Neuronal stem cell (in vitro differentiated cells): ENCODE results near the gene PTPRG.

Experiments
- DNase-seq: peaks from one replicate; pipeline ENCODE4 v3.0.0-alpha.2; 2013; ENCODE audit warnings: low spot score
- H2AFZ ChIP-seq: one replicate; pipeline ENCODE4 v1.6.1; 2013; ENCODE audit warnings: mild to moderate bottlenecking, low read length, inconsistent platforms
- H2AK5ac ChIP-seq: 2 replicates; pipeline ENCODE4 v1.6.1; 2013; ENCODE audit warnings: low read depth, mild to moderate bottlenecking, inconsistent platforms, low read length, moderate library complexity, mixed read lengths
- H2BK120ac ChIP-seq: 2 replicates; pipeline ENCODE4 v1.6.1; 2013; ENCODE audit warnings: low read depth, mild to moderate bottlenecking, inconsistent platforms, low read length, moderate library complexity, mixed read lengths
- H2BK12ac ChIP-seq: one replicate; pipeline ENCODE4 v1.6.1; 2013; ENCODE audit warnings: low read length, inconsistent platforms
- H2BK15ac ChIP-seq: 2 replicates; pipeline ENCODE4 v1.6.1; 2013; ENCODE audit warnings: mild to moderate bottlenecking, low read length, inconsistent platforms, mixed read lengths
- H2BK5ac ChIP-seq: one replicate; pipeline ENCODE4 v1.6.1; 2013; ENCODE audit warnings: inconsistent platforms, mild to moderate bottlenecking, low read length, moderate library complexity
- H3K14ac ChIP-seq: one replicate; pipeline ENCODE4 v1.6.1; 2013; ENCODE audit warnings: low read length, inconsistent platforms
- H3K18ac ChIP-seq: 2 replicates; pipeline ENCODE4 v1.6.1; 2013; ENCODE audit warnings: low read length, inconsistent platforms
- H3K23ac ChIP-seq: 2 replicates; pipeline ENCODE4 v1.6.1; 2013; ENCODE audit warnings: low read depth, mild to moderate bottlenecking, mixed read lengths, low read length, inconsistent platforms; ENCODE audit not compliant: poor library complexity
- H3K27ac ChIP-seq: replicated peaks from 3 replicates; pipeline ENCODE4 v1.5.1; 2013; ENCODE audit warnings: low read length, inconsistent platforms
- H3K27me3 ChIP-seq, 3 experiments: 2 replicates each; pipeline ENCODE4 v1.6.1; 2013; ENCODE audit warnings: low read length in 3 of 3, mild to moderate bottlenecking in 2 of 3, inconsistent platforms in 1 of 3, low read depth in 1 of 3, mixed read lengths in 1 of 3, moderate library complexity in 1 of 3; ENCODE audit not compliant: control insufficient read depth in 3 of 3, insufficient read depth in 3 of 3
- H3K36me3 ChIP-seq, 2 donors: replicated peaks in 1 of 2; 2 replicates each; pipeline ENCODE4 v1.6.1; 2013; ENCODE audit warnings: low read length in 2 of 2; ENCODE audit not compliant: control insufficient read depth in 2 of 2, insufficient read depth in 2 of 2
- H3K4ac ChIP-seq: 2 replicates; pipeline ENCODE4 v1.6.1; 2013; ENCODE audit warnings: inconsistent platforms, mild to moderate bottlenecking, low read length, moderate library complexity
- H3K4me1 ChIP-seq, 2 donors: 1 replicate in 1 of 2; 2 replicates in 1 of 2; pipeline ENCODE4 v1.6.1; 2013; ENCODE audit warnings: low read length in 2 of 2, low read depth in 1 of 2; ENCODE audit not compliant: control insufficient read depth in 2 of 2, insufficient read depth in 1 of 2
- H3K4me2 ChIP-seq: one replicate; pipeline ENCODE4 v1.6.1; 2013; ENCODE audit warnings: mild to moderate bottlenecking, low read length, inconsistent platforms; ENCODE audit not compliant: insufficient read depth, poor library complexity, severe bottlenecking
- H3K4me3 ChIP-seq, 2 donors: 2 replicates each; pipeline ENCODE4 v1.5.1; 2013; ENCODE audit warnings: low read length in 2 of 2, mild to moderate bottlenecking in 2 of 2, inconsistent platforms in 1 of 2, moderate library complexity in 1 of 2
- H3K79me1 ChIP-seq: one replicate; pipeline ENCODE4 v1.6.1; 2013; ENCODE audit warnings: low read depth, mild to moderate bottlenecking, inconsistent platforms, low read length, moderate library complexity
- H3K9ac ChIP-seq: one replicate; pipeline ENCODE4 v1.6.1; 2013; ENCODE audit warnings: mild to moderate bottlenecking, low read depth, low read length, inconsistent platforms; ENCODE audit not compliant: poor library complexity
- H3K9me3 ChIP-seq, 2 donors: replicated peaks in 1 of 2; 2 replicates each; pipeline versions ENCODE3 to v1.6.1; 2013; ENCODE audit warnings: low read length in 2 of 2, mild to moderate bottlenecking in 2 of 2, inconsistent platforms in 1 of 2, low read depth in 1 of 2, mixed read lengths in 1 of 2, moderate library complexity in 1 of 2; ENCODE audit not compliant: control insufficient read depth in 2 of 2, insufficient read depth in 1 of 2
- H4K8ac ChIP-seq: one replicate; pipeline ENCODE4 v1.6.1; 2013; ENCODE audit warnings: low read depth, mild to moderate bottlenecking, inconsistent platforms, low read length, moderate library complexity
- H4K91ac ChIP-seq: one replicate; pipeline ENCODE4 v1.6.1; 2013; ENCODE audit warnings: low read length, low read depth, mild to moderate bottlenecking, inconsistent platforms; ENCODE audit not compliant: poor library complexity
- WGBS, 2 donors: extraction: QIAGEN DNeasy Blood & Tissue Kit; methylation state at CpG; one replicate each; pipeline ENCODE4 v1.1.7; 2013; ENCODE audit warnings: missing lambda C conversion rate in 2 of 2, mixed read lengths in 1 of 2; ENCODE audit not compliant: insufficient read length in 2 of 2, insufficient replicate concordance in 1 of 2; ENCODE audit errors: extremely low coverage in 2 of 2; 5-methylcytosine and 5-hydroxymethylcytosine counted together

Gene PTPRG

DNA sequence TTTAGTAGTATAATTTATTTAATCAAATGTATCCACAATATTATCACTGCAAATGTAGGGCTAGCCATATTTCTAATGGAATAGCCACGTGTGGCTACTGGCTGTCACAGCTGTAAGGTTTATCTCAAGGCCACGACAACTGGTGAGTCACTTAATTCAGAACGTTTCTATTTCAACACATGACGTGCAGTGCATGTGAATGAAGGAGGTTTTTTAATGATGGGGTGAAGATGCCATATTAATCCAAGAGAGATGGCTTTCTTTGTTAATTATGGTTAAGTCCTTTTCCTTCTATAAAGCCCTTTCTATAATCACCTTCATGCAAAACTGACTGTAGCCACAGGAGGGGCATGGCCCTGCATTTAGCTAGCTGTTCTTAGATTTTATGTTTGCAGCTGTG lies 600.0 kb downstream of the PTPRG start:
- no peaks in the 10 kb centered on the region for H3K9me3 ChIP-seq
- no peaks in the 10 kb centered on the region for H3K27me3 ChIP-seq
- no peak overlapping the region for H3K27ac ChIP-seq
- no peak for DNase-seq
- H2AFZ ChIP-seq, result no peak overlapping the region
- no peak overlapping the region for H3K4ac ChIP-seq
- no peak overlapping the region for H4K91ac ChIP-seq
- peaks cover 0 to 2% of the 10 kb centered on the region in 2 donors for H3K36me3 ChIP-seq
- no peaks in the 10 kb centered on the region for H3K79me1 ChIP-seq
- H2BK12ac ChIP-seq, result no peak overlapping the region
- no peak overlapping the region for H3K4me3 ChIP-seq
- H2AK5ac ChIP-seq, result no peak overlapping the region
- no peaks in the 10 kb centered on the region for H3K4me1 ChIP-seq
- no peak overlapping the region for H3K23ac ChIP-seq
- H3K9ac ChIP-seq, result no peak overlapping the region
- H4K8ac ChIP-seq, result no peak overlapping the region
- WGBS, 2 donors, result no CpG with 5 or more reads among the region's 4 CpGs
- H2BK120ac ChIP-seq, result no peak overlapping the region
- H2BK15ac ChIP-seq, result no peak overlapping the region
- H2BK5ac ChIP-seq, result no peak overlapping the region
- no peak overlapping the region for H3K4me2 ChIP-seq
- H3K14ac ChIP-seq, result no peak overlapping the region
- H3K18ac ChIP-seq, result no peak overlapping the region

DNA sequence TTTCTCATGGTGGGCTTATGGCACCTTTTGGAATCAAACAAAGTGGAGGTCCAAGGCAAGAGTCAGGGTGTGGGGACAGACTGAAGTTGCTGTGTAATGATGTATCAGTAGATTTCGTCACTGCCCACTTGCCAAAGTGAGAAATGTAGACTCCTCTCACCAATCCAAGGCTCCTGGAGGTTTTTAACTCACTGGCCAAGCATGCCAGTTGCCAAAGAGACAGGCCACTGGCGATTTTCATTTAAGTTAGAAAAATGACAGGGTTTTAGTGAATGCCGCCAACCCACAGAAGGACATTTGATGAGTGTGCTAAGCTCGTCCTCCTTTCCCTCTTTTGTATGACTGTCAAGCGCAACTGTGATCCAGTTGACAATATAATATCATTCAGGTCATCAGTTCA lies 602.8 kb downstream of the PTPRG start:
- H3K27ac ChIP-seq, result no peak overlapping the region

DNA sequence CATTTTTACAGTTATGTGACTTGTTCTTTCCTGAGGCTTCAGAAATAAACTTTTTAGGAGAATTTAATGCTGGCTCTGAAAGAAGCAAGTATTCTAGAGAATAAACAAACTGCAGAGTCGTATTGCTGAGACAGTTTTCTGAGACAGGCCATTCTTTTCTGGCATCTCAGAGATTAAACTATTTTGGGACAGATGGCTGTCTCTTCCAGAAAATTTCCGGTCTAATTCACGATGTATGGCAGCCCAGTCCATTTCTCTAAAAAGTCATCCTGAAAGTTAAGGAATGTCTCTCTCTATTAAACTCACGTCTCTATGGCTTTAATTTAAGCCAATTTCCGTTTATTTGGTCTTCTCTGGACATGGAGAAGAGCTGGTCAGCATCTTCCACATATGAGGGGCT lies 603.4 kb downstream of the PTPRG start:
- Histone ChIP-seq H4K91ac (no peak overlapping the region), H2BK120ac (no peak overlapping the region), H2AK5ac (no peak overlapping the region), H3K9ac (no peak overlapping the region), H3K23ac (no peak overlapping the region), H2BK5ac (no peak overlapping the region), H2BK15ac (no peak overlapping the region), H3K4ac (no peak overlapping the region), H3K79me1 (no peaks in the 10 kb centered on the region), H2BK12ac (no peak overlapping the region), H3K9me3 (no peaks in the 10 kb centered on the region), H3K36me3 (peaks cover 0 to 2% of the 10 kb centered on the region in 2 donors), H3K14ac (no peak overlapping the region), H3K27me3 (no peaks in the 10 kb centered on the region), H2AFZ (no peak overlapping the region), H3K18ac (no peak overlapping the region), H3K4me3 (no peak overlapping the region), H3K4me2 (no peak overlapping the region), H4K8ac (no peak overlapping the region), H3K4me1 (peaks cover 4 to 5% of the 10 kb centered on the region in 2 donors), H3K27ac (no peak overlapping the region)
- DNase-seq, result no peak
- WGBS, 2 donors, result no CpG with 5 or more reads among the region's 5 CpGs

More for the DNA sequence above, 602.8 kb downstream of the PTPRG start:
- Histone ChIP-seq H2AK5ac (no peak overlapping the region), H2AFZ (no peak overlapping the region), H3K23ac (no peak overlapping the region), H4K8ac (no peak overlapping the region), H3K9me3 (no peaks in the 10 kb centered on the region), H3K4ac (no peak overlapping the region), H3K18ac (no peak overlapping the region), H3K4me3 (no peak overlapping the region), H3K36me3 (peaks cover 0 to 2% of the 10 kb centered on the region in 2 donors), H3K79me1 (no peaks in the 10 kb centered on the region), H3K14ac (no peak overlapping the region), H2BK120ac (no peak overlapping the region), H3K27me3 (no peaks in the 10 kb centered on the region), H3K4me2 (no peak overlapping the region), H3K4me1 (no peaks in the 10 kb centered on the region), H2BK15ac (no peak overlapping the region), H2BK5ac (no peak overlapping the region), H4K91ac (no peak overlapping the region), H3K9ac (no peak overlapping the region), H2BK12ac (no peak overlapping the region)
- no CpG with 5 or more reads among the region's 5 CpGs for WGBS, 2 donors
- no peak for DNase-seq

DNA sequence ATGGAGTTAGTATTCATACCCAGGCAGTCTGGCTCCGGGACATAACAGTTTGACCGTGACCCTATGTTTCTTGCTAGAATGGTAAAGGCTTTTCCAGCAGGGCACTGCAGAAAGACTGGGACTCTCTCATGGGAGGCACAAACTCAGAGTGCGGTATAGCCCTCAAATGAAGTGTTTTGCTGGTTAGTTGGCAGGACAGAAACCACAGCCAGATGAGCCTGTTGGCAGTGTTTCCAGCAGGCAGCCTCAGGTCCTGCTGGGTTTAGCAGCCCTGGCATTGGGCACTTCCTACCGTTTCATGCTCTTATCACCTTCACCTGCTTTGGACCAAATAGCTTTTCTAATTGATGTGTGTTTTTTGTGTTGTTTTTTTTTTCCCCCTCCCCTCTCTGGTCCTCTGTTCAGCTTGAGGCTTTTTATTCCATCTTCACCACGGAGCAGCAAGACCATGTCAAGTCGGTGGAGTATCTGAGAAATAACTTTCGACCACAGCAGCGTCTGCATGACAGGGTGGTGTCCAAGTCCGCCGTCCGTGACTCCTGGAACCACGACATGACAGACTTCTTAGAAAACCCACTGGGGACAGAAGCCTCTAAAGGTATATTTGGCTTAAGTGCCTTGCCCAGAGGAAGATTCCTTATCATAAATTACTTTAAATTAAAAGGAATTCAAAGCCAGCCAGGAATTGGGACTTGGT lies 606.3 kb downstream of the PTPRG start:
- no peak overlapping the region for H3K27ac ChIP-seq
- H2BK5ac ChIP-seq, result no peak overlapping the region
- no CpG with 5 or more reads among the region's 12 CpGs for WGBS, 2 donors
- H3K27me3 ChIP-seq, result no peaks in the 10 kb centered on the region
- H2AK5ac ChIP-seq, result no peak overlapping the region
- no peak overlapping the region for H2BK120ac ChIP-seq
- no peak overlapping the region for H3K4me2 ChIP-seq
- peaks cover 0 to 6% of the 10 kb centered on the region in 2 donors for H3K36me3 ChIP-seq
- no peak overlapping the region for H3K18ac ChIP-seq
- no peak overlapping the region for H2BK15ac ChIP-seq
- no peak for DNase-seq
- H3K9me3 ChIP-seq, result peaks cover 2 to 4% of the 10 kb centered on the region in 2 donors
- no peaks in the 10 kb centered on the region for H3K79me1 ChIP-seq
- H3K4me1 ChIP-seq, result peaks cover 6 to 7% of the 10 kb centered on the region in 2 donors
- H4K91ac ChIP-seq, result no peak overlapping the region
- no peak overlapping the region for H3K14ac ChIP-seq
- no peak overlapping the region for H3K23ac ChIP-seq
- no peak overlapping the region for H3K9ac ChIP-seq
- peak overlapping the region in 1 of 2 donors; percentile 40 for H3K4me3 ChIP-seq
- no peak overlapping the region for H2BK12ac ChIP-seq
- no peak overlapping the region for H4K8ac ChIP-seq
- H3K4ac ChIP-seq, result no peak overlapping the region
- no peak overlapping the region for H2AFZ ChIP-seq
